Omental fat pad (tissue), 4 donors: ENCODE data around the gene MAPK4. TPM values are rescaled to one million over a fixed set of nuclear protein-coding genes. Genes with fewer than 3 reads are reported as not detected.

Source experiments
- ATAC-seq: fragments of 150-250 bp; one replicate; pipeline ENCODE4 v1.9.1; 2016; ENCODE audit warnings: mild to moderate bottlenecking, moderate library complexity; ENCODE audit not compliant: low FRiP score
- DNase-seq: peaks from one replicate; pipeline ENCODE4 v3.0.0-alpha.2; 2019; ENCODE audit warnings: low spot score
- total RNA-seq, 4 donors: library from RNA; depleted of rRNA; stranded (reverse); fragments of >200 nt; gene quantifications; one replicate each; pipeline ENCODE4 v1.1.0, GENCODE V29; 2016
- TF ChIP-seq, protein P1 (sequence below), 3 donors: fragments of 450-650 bp; IDR thresholded peaks; one replicate each; pipeline ENCODE4 v1.5.1; 2016 to 2017; ENCODE audit warnings: antibody characterized with exemption in 3 of 3, mild to moderate bottlenecking in 3 of 3, moderate library complexity in 2 of 3

MAPK4 gene
- total RNA-seq, 4 donors from 2014 or later = 0.12 to 0.28 TPM; not detected in 2

DNA sequence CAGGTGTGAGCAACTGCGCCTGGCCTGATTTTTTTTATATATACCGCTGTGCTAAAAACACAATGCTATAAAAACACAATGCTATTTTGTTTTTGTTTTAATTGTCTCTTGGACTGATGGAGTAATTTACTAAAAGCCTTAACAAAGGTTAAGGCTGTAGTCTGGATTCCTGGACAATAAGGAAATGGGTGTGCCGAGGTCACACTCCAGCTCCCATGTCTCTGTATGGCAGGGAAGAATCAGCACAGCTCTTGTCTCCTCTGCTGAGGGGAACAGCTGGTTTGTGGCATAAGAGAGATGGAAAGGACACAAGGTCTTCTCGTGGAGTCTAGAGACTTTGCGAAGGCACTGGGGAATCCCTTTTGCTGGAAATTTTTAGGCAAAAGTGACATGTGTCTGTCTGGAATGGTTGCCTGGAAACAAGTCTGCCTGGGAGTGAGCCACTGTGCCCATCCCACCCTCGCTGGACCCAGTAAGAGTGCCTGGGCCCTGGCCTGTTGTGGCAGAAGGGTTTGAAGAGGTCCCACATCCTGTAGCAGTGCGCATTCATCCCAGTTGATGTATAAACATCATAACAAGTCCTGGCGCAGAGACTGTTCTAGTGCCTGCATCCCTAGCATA is 73.1 kb downstream of the MAPK4 start:
- TF ChIP-seq, protein P1, sequence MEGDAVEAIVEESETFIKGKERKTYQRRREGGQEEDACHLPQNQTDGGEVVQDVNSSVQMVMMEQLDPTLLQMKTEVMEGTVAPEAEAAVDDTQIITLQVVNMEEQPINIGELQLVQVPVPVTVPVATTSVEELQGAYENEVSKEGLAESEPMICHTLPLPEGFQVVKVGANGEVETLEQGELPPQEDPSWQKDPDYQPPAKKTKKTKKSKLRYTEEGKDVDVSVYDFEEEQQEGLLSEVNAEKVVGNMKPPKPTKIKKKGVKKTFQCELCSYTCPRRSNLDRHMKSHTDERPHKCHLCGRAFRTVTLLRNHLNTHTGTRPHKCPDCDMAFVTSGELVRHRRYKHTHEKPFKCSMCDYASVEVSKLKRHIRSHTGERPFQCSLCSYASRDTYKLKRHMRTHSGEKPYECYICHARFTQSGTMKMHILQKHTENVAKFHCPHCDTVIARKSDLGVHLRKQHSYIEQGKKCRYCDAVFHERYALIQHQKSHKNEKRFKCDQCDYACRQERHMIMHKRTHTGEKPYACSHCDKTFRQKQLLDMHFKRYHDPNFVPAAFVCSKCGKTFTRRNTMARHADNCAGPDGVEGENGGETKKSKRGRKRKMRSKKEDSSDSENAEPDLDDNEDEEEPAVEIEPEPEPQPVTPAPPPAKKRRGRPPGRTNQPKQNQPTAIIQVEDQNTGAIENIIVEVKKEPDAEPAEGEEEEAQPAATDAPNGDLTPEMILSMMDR (IDR thresholded peaks at IDR 0.05) = no peak
- ATAC-seq = no peak
- no peak for DNase-seq

DNA sequence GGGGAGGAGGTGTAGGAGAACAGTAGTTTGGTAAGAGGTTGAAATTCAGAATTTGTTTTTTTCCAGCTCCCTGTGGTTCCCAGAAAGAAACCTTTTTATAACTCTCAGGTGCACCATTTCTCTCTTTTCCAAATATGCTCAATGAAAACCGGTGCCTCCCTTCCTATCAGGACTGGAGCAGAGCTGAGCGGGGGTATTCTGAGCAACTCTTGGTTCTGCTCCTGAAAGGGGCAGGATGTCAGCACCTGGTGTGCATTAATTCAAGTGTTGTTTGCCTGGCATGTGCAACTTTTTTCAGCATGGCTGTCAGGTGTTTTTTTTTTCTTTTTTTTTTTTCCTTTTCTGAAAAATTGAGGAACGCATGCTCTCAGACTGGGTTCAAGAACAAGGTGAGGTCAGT is 74.1 kb downstream of the MAPK4 start:
- TF ChIP-seq, protein P1 (IDR thresholded peaks at IDR 0.05) = no peak
- DNase-seq (no peak), ATAC-seq (no peak)

DNA sequence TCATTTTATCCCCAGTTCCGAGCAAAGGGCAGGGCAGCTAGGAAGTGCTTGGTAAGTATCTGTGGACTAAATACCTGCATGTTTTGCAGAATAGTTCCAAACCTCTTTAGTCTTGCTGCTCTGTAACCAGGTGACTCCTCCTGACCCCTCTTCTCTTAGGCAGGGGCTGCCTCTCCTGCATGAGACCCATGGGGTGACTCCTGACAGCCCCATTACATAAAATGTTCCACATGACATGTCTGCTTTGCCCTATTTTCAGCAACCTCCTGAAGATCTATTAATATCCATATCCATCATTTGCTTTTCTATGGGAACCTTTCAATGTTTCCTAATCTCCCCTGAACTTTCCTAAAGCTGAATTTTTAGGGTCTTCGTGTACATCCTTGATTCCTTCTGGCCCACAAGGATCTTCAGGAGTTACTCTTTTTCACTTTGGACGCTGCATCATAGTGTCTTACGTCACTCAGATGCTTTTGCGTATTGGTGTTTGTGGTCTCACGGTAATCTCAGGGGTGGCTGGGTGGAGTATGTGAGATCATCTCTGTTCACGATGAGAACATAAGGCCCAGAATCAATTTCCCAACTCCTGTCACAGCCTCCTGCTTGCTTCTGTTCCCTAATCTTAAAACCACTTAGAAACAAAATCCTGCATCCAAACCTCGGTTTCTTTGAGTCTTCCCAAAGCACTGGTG is 76.6 kb downstream of the MAPK4 start:
- TF ChIP-seq, protein P1 (IDR thresholded peaks at IDR 0.05) = no peak
- no peak for DNase-seq
- ATAC-seq = no peak

DNA sequence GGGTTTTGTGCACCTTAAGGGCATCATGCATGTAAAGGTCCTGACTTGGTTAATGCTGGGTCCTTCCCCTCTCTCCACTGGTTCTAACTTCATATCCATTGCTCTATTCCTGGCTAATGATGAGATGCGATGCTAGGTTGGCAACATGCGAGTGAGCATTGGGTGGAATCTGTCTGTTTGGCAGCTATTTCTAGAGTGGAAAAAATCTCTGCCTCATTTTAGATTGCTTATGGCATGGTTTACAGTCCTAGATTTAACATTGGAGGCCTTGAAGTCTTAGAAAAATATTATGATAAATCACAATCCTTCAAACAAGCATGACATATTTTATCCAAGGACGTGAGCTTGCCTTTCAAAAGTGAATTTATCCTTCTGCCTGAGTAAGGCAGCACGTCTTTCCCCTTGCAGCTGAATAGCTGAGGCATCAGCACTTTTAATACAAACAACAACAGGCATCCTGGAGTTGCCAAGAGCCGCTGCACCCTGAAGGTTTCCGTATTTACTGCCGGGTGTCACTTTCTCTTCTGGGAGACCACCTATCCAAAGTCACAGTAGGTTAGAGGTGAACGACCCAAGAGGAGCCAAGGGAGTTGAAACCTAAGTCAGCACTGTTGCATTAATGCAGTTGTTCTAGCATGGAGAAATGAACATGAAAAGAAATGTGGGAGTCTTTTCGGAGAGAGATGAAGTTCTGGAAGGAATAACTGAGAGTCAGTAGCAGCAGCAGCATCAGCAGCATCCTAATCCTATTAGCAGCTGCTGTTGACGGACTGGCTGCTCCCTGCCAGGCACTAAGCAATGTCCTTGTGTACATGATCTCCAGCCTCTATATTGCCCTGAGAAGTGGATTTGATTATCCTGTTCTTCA is 78.4 kb downstream of the MAPK4 start:
- ATAC-seq = peak; percentile 12
- DNase-seq = no peak

DNA sequence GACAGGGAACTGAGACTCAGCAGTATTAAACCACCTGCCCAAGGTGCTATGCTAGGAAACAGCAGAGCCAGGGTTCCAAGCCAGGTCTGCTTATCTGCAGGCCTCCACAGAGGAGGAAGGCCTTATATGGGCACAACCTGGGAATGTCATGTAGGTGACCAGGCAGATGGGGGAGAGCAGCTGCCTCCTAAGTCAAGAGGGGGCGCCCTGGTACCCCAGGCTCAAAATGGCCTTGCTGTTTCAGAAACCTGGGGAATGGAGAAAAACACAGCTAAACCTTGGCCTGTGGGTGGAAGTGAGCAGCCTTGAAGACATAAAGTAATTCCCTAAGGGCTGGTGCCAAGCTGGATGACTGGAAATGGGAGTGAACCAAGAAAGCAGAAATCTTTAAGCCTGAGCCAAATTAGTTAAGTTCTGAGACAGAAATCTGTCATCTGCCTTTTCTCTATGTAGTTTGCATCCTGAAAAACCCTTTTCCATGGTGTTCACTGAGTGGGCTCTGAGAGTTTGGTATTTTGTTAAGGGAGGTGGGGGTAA is 79.1 kb downstream of the MAPK4 start:
- DNase-seq = no peak
- peak; percentile 75 for ATAC-seq
- TF ChIP-seq, protein P1 (IDR thresholded peaks at IDR 0.05) = no peak

More for the DNA sequence above, 78.4 kb downstream of the MAPK4 start:
- TF ChIP-seq, protein P1 (IDR thresholded peaks at IDR 0.05) = no peak

DNA sequence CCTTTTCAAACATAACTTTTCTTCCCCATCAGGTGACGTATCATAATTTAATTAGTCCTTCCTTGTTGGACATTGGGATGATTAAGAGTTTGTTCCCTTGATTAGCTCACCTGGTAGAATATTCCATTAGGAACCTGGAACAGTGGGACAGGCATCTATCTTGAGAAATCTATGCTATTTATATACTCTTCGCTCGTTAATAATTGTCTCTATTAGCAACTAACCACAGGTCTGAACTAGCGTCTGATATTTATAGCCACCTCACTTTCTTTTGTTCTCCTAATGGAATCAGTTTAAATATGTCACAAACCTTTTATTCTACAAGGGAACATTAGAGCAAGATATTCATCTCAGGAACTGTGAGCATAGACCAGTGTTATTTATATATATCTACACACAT is 79.8 kb downstream of the MAPK4 start:
- DNase-seq = no peak
- TF ChIP-seq, protein P1 (IDR thresholded peaks at IDR 0.05) = no peak
- no peak for ATAC-seq
